H1 (cell line): ENCODE measurements around the gene MTMR4. TPM values are rescaled to one million over a fixed set of nuclear protein-coding genes. Genes with fewer than 3 reads are reported as not detected.

ENCODE experiments used
- CTCF ChIA-PET: fragments of 300-600 bp; sonication (Branson Sonifier 250); formaldehyde crosslinking; loops from one replicate; lab custom pipeline; 2021; ENCODE audit not compliant: partially characterized antibody; lab: Charles Lee
- POLR2A ChIA-PET: fragments of 300-600 bp; sonication (Branson Sonifier 250); formaldehyde crosslinking; loops from one replicate; lab custom pipeline; 2021; ENCODE audit warnings: inconsistent platforms; ENCODE audit not compliant: partially characterized antibody; lab: Charles Lee
- DNase-seq, 2 experiments: peaks; one replicate each; pipeline versions ENCODE4 v3.0.0 to v3.0.0-alpha.2; 2010 to 2022; ENCODE audit warnings: low spot score in 2 of 2, low read depth in 1 of 2, mixed read lengths in 1 of 2
- FAIRE-seq: peaks from 2 replicates; lab custom pipeline; 2011; peaks lifted over from hg19 to GRCh38; lab: Jason Lieb, UNC
- H2AFZ ChIP-seq: 2 replicates; pipeline ENCODE4 v1.8.1; 2012; ENCODE audit warnings: low read length, inconsistent platforms
- H2AK5ac ChIP-seq: 2 replicates; pipeline ENCODE4 v1.6.1; 2013; ENCODE audit warnings: low read depth, low read length
- H2BK120ac ChIP-seq: replicated peaks from 2 replicates; pipeline ENCODE3; 2013; ENCODE audit warnings: low read depth, low read length, inconsistent platforms
- H2BK12ac ChIP-seq: 2 replicates; pipeline ENCODE4 v1.6.1; 2013; ENCODE audit warnings: low read depth, low read length
- H2BK15ac ChIP-seq: 2 replicates; pipeline ENCODE4 v1.6.1; 2013; ENCODE audit warnings: low read length
- H2BK20ac ChIP-seq: 2 replicates; pipeline ENCODE4 v1.6.1; 2013; ENCODE audit warnings: low read length
- H2BK5ac ChIP-seq: 2 replicates; pipeline ENCODE4 v1.6.1; 2013; ENCODE audit warnings: low read depth, low read length
- H3K14ac ChIP-seq: 2 replicates; pipeline ENCODE4 v1.6.1; 2013; ENCODE audit warnings: inconsistent platforms; ENCODE audit not compliant: insufficient read length
- H3K18ac ChIP-seq: 2 replicates; pipeline ENCODE4 v1.6.1; 2013; ENCODE audit warnings: low read length; ENCODE audit errors: extremely low read depth
- H3K23ac ChIP-seq: 2 replicates; pipeline ENCODE4 v1.6.1; 2013; ENCODE audit warnings: inconsistent platforms; ENCODE audit not compliant: insufficient read length
- H3K23me2 ChIP-seq: 2 replicates; pipeline ENCODE4 v1.6.1; 2013; ENCODE audit warnings: low read depth, low read length
- H3K27ac ChIP-seq: 2 replicates; pipeline ENCODE4 v1.6.1; 2011; ENCODE audit warnings: low read depth, low read length, inconsistent platforms
- H3K27me3 ChIP-seq, 4 experiments: replicated peaks in 1 of 4; 1 replicate in 1 of 4; 2 replicates in 3 of 4; pipeline versions ENCODE4 v1.6.1 to v1.8.1; 2011 to 2013; ENCODE audit warnings: low read length in 3 of 4, mild to moderate bottlenecking in 3 of 4, inconsistent platforms in 2 of 4, mixed read lengths in 2 of 4, moderate library complexity in 1 of 4; ENCODE audit not compliant: control insufficient read depth in 3 of 4, insufficient read depth in 3 of 4; ENCODE audit errors: extremely low read depth in 1 of 4
- H3K36me3 ChIP-seq, 4 experiments: 2 replicates each; pipeline versions ENCODE4 v1.6.1 to v1.8.1; 2011 to 2013; ENCODE audit warnings: mild to moderate bottlenecking in 4 of 4, low read length in 3 of 4, moderate library complexity in 2 of 4, control low read depth in 1 of 4, inconsistent platforms in 1 of 4; ENCODE audit not compliant: insufficient read depth in 4 of 4, control insufficient read depth in 2 of 4
- H3K4ac ChIP-seq: replicated peaks from 2 replicates; pipeline ENCODE3; 2013; ENCODE audit warnings: low read length, low read depth, mixed read lengths, inconsistent platforms; ENCODE audit not compliant: insufficient read length
- H3K4me1 ChIP-seq, 4 experiments: replicated peaks in 1 of 4; 1 replicate in 1 of 4; 2 replicates in 3 of 4; pipeline versions ENCODE4 v1.6.1 to v1.8.1; 2011 to 2013; ENCODE audit warnings: low read length in 3 of 4, inconsistent platforms in 2 of 4, mixed read lengths in 1 of 4; ENCODE audit not compliant: insufficient read depth in 4 of 4, control insufficient read depth in 3 of 4
- H3K4me2 ChIP-seq, 2 experiments: 2 replicates each; pipeline versions ENCODE4 v1.6.1 to v1.8.1; 2011 to 2013; ENCODE audit warnings: low read depth in 2 of 2, low read length in 2 of 2, control low read depth in 1 of 2, inconsistent platforms in 1 of 2, mild to moderate bottlenecking in 1 of 2; ENCODE audit not compliant: insufficient read depth in 1 of 2
- H3K4me3 ChIP-seq, 4 experiments: fragments of 200-600, 300-600 bp in 1 of 4; sonication (generic), shearing (Covaris generic), sonication (Bioruptor Twin) in 1 of 4; 2 replicates each; pipeline versions ENCODE4 v1.5.1 to v1.8.1; 2011 to 2016; ENCODE audit warnings: low read length in 4 of 4, low read depth in 3 of 4, control low read depth in 2 of 4, inconsistent platforms in 2 of 4, mild to moderate bottlenecking in 2 of 4, mixed read lengths in 1 of 4, moderate library complexity in 1 of 4; ENCODE audit not compliant: insufficient read depth in 2 of 4; ENCODE audit errors: extremely low read depth in 1 of 4
- H3K56ac ChIP-seq: replicated peaks from 2 replicates; pipeline ENCODE3; 2013; ENCODE audit warnings: low read depth, mild to moderate bottlenecking, mixed read lengths, low read length, inconsistent platforms; ENCODE audit not compliant: insufficient read length
- H3K79me1 ChIP-seq: 2 replicates; pipeline ENCODE4 v1.6.1; 2013; ENCODE audit warnings: low read depth, low read length, control low read depth
- H3K79me2 ChIP-seq, 2 experiments: 2 replicates each; pipeline versions ENCODE4 v1.6.1 to v1.8.1; 2012 to 2013; ENCODE audit warnings: low read length in 2 of 2, mild to moderate bottlenecking in 2 of 2, inconsistent platforms in 1 of 2; ENCODE audit not compliant: insufficient read depth in 2 of 2, control insufficient read depth in 1 of 2
- H3K9ac ChIP-seq, 4 experiments: replicated peaks in 1 of 4; 1 replicate in 1 of 4; 2 replicates in 3 of 4; pipeline versions ENCODE4 v1.6.1 to v1.8.1; 2011 to 2013; ENCODE audit warnings: low read depth in 3 of 4, low read length in 3 of 4, control low read depth in 2 of 4, mild to moderate bottlenecking in 2 of 4, moderate library complexity in 2 of 4, inconsistent platforms in 1 of 4; ENCODE audit errors: extremely low read depth in 1 of 4
- H3K9me3 ChIP-seq, 2 experiments: 2 replicates each; pipeline versions ENCODE4 v1.6.1 to v1.8.1; 2012 to 2013; ENCODE audit warnings: mild to moderate bottlenecking in 2 of 2, moderate library complexity in 2 of 2, control low read depth in 1 of 2, inconsistent platforms in 1 of 2, low read depth in 1 of 2, low read length in 1 of 2, mixed read lengths in 1 of 2; ENCODE audit not compliant: insufficient read depth in 2 of 2
- H4K20me1 ChIP-seq, 2 experiments: replicated peaks in 1 of 2; 2 replicates each; pipeline versions ENCODE3 to v1.8.1; 2011 to 2013; ENCODE audit warnings: inconsistent platforms in 2 of 2, low read length in 2 of 2, mild to moderate bottlenecking in 1 of 2; ENCODE audit not compliant: insufficient read depth in 2 of 2, control insufficient read depth in 1 of 2
- H4K5ac ChIP-seq: 2 replicates; pipeline ENCODE4 v1.6.1; 2013; ENCODE audit warnings: low read length, low read depth, mixed read lengths, inconsistent platforms; ENCODE audit not compliant: insufficient read length
- H4K8ac ChIP-seq: 2 replicates; pipeline ENCODE4 v1.8.0; 2013; ENCODE audit warnings: mild to moderate bottlenecking, moderate library complexity, low read length, inconsistent platforms; ENCODE audit not compliant: insufficient read depth; ENCODE audit errors: extremely low read depth
- H4K91ac ChIP-seq: replicated peaks from 2 replicates; pipeline ENCODE3; 2013; ENCODE audit warnings: low read length, mixed read lengths, inconsistent platforms; ENCODE audit not compliant: insufficient read length
- CTBP2 ChIP-seq: IDR thresholded peaks from 2 replicates; pipeline ENCODE4 v1.7.0; 2011; ENCODE audit warnings: borderline replicate concordance, mild to moderate bottlenecking, moderate library complexity, mixed read lengths, low read length; ENCODE audit not compliant: insufficient read depth, insufficient read length
- ZNF274 ChIP-seq: IDR thresholded peaks from 2 replicates; pipeline ENCODE4 v1.7.0; 2012; ENCODE audit warnings: low read length, borderline replicate concordance; ENCODE audit errors: extremely low read depth
- whole genome bisulfite sequencing, 2 experiments: shearing (Covaris generic) in 1 of 2; methylation state at CpG; one replicate each; pipeline versions ENCODE4 v1.1.6 to v1.1.7; 2013 to 2015; ENCODE audit warnings: low lambda C conversion rate in 2 of 2, mixed read lengths in 2 of 2, inconsistent platforms in 1 of 2, low coverage in 1 of 2, missing lambda C conversion rate in 1 of 2; ENCODE audit not compliant: insufficient replicate concordance in 2 of 2, insufficient coverage in 1 of 2, insufficient read length in 1 of 2; ENCODE audit errors: extremely low coverage in 1 of 2, missing lambda C conversion rate in 1 of 2; 5-methylcytosine and 5-hydroxymethylcytosine counted together
- polyA plus RNA-seq, 7 experiments: library from polyadenylated mRNA; depleted of rRNA in 3 of 7; stranded (reverse) in 5 of 7; unstranded in 2 of 7; fragments of >200 nt in 5 of 7; fragments of 200-250 nt in 2 of 7; gene quantifications; 1 replicate in 5 of 7; 2 replicates in 1 of 7; 4 replicates in 1 of 7; pipeline versions ENCODE4 v1.2.1 to v1.2.3, GENCODE V29; 2011 to 2013; ENCODE audit warnings: missing spikeins in 2 of 7, mixed read lengths in 2 of 7
- total RNA-seq: library from RNA; stranded (reverse); fragmentation: NEBNext Ultra II Directional; extraction: Animal tissue kit (Norgen Biotek cat#: 25700); gene quantifications from 2 replicates; pipeline ENCODE4 v1.2.1, GENCODE V29; 2021
- TF ChIP-seq, protein P1 (sequence below): IDR thresholded peaks from 2 replicates; pipeline ENCODE4 v1.6.1; 2012; ENCODE audit warnings: inconsistent platforms

The MTMR4 gene
- total and polyA plus RNA-seq, 2 of the 8 experiments (the other 6 are each of a cell fraction or from before 2014, with no cell fraction given), result 15.9 to 39.2 TPM

DNA sequence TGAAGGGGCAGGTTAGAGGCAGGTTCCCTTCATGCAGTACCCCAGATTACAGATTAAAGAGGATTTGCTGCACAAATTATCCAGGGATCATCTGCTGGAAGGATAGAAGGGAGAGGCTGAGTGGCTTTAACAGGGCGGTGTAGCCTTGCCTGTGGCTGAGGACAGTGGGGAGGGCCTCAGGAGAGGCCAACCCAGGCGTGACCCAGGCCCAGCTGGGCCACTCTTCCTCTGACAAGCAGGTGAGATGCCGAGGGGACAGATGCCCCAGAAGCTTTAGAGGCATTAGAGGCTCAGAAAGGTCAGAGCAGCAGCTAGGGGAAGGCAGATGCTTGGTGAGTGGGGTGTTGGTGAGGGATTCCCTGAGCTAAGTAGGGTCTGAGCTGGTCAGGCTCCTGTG is 18.1 kb upstream of the MTMR4 start:
- Histone ChIP-seq H3K56ac (no peak overlapping the region), H3K4me3 (peak overlapping the region; percentile 67 to 90 (median 72); a peak in 7 of 8 replicates), H2AFZ (no peak overlapping the region), H3K23me2 (peaks cover 12% of the 10 kb centered on the region), H2BK12ac (peak overlapping the region; percentile 80; the same call in 1 of the 2 replicates), H3K27ac (no peak overlapping the region), H2BK5ac (no peak overlapping the region), H3K14ac (no peak overlapping the region), H3K23ac (no peak overlapping the region), H3K18ac (no peak overlapping the region), H3K4me2 (peak overlapping the region; percentile 89 to 98), H4K91ac (peak overlapping the region; percentile 40), H3K4me1 (peaks cover 7 to 15% (median 9%) of the 10 kb centered on the region in 4 experiments), H2AK5ac (peak overlapping the region; percentile 65; the same call in 1 of the 2 replicates), H2BK20ac (no peak overlapping the region), H4K5ac (no peak overlapping the region), H3K36me3 (no peaks in the 10 kb centered on the region), H4K20me1 (no peaks in the 10 kb centered on the region), H2BK120ac (peak overlapping the region; percentile 14), H3K4ac (no peak overlapping the region), H4K8ac (no peak overlapping the region), H3K27me3 (peaks cover 0 to 6% (median 4%) of the 10 kb centered on the region in 4 experiments; a peak in 5 of 7 replicates), H3K9me3 (no peaks in the 10 kb centered on the region), H2BK15ac (peak overlapping the region; percentile 92; the same call in 1 of the 2 replicates), H3K9ac (peak overlapping the region in 1 of 4 experiments; percentile 13; a peak in 2 of 7 replicates), H3K79me1 (no peaks in the 10 kb centered on the region), H3K79me2 (no peaks in the 10 kb centered on the region)
- ChIA-PET POLR2A (interaction anchor here (3.3 to 6.0 kb wide), 4 partner anchors 13 to 126 kb away, joined by 9 to 32 read pairs (median 30); partner anchors contain the start of gene MTMR4), CTCF (interaction anchor here (0.6 to 16.5 kb wide), 5 partner anchors 10 to 63 kb away, joined by 3 to 163 read pairs (median 37); a partner anchor contains a TSS)
- 66% methylated on average over 3 of the region's 3 CpGs; no CpG with 5 or more reads in 1 of the 2 experiments for WGBS, 2 experiments
- no peak for FAIRE-seq
- DNase-seq, result no peak
- TF ChIP-seq, protein P1, sequence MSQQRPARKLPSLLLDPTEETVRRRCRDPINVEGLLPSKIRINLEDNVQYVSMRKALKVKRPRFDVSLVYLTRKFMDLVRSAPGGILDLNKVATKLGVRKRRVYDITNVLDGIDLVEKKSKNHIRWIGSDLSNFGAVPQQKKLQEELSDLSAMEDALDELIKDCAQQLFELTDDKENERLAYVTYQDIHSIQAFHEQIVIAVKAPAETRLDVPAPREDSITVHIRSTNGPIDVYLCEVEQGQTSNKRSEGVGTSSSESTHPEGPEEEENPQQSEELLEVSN, result no peak
- TF ChIP-seq ZNF274, result no peak
- no peak for TF ChIP-seq CTBP2
